Cardiac fibroblast (primary cell): ENCODE data around the gene LY6G6F.
A peak's percentile ranks its signal among the peaks of the same experiment; 100 is the strongest.
"Not testable (repeated sequence)": the region's sequence is repeated elsewhere in the genome, so short reads cannot be mapped to it uniquely, and the experiment has no call there.

ENCODE experiments used
- DNase-seq, 2 donors: peaks; one replicate each; pipeline versions ENCODE4 v3.0.0 to v3.0.0-alpha.2; 2010; ENCODE audit warnings: low read depth in 2 of 2
- H3K4me3 ChIP-seq, 2 donors: replicated peaks in 1 of 2; 1 replicate in 1 of 2; 2 replicates in 1 of 2; pipeline ENCODE4 v1.5.1; 2011; ENCODE audit warnings: low read depth in 2 of 2, low read length in 2 of 2, mild to moderate bottlenecking in 2 of 2, moderate library complexity in 1 of 2
- CTCF ChIP-seq: IDR thresholded peaks from one replicate; pipeline ENCODE4 v1.5.1; 2011; ENCODE audit warnings: low read depth, mild to moderate bottlenecking, low read length, inconsistent platforms

The LY6G6F gene

DNA sequence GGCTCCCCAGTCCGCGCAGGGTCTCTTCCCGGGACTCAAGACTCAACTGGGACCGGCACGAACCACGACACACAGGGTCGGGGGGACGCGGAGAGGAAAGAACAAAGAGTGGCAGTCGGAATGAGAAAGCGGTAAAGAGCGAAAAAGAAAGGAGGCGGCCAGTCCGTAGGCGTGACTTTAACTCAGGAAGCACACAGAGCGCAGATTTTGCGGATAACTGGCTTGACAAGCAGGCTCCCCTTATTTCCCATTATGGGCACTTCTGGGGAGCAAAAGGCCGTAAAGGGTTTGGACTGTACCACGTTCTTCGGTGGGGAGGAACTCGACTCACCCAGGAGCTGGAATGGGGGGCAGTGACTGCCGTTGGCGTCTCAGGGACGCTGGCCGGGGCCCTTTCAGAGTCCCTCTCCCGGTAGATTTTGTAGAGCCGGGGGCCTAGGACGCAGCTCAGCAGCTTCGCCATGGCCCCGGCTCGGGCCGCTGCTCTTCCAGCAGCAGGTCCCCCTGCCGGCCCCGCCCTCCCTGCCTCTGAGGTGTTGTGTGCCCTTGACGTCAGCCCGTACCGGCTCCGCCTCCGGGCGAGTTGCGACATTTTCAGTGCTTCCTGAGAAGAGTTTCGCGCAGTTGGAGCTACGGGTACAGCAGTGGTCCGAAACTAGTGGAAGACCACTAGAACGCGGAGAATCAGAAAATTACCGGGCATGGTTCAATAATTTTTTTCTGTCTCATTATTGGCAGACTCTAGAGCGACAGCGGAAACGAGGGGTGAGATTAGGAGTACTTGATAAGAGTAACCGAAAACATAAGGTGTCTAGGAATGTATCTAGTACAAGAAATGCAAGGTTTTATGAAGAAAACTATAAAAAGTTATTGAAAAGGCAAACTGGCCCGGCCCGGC, 3.6 kb upstream of the LY6G6F start, which contains the start of gene ABHD16A:
ABHD16A (minus strand) TSS at position 506 of the 898 bp plus-strand sequence; CDS start at position 463, 43 bp downstream.
- H3K4me3 ChIP-seq = peak within 1 kb of the TSS; percentile 86 to 93
- DNase-seq = peak; percentile 99
- TF ChIP-seq CTCF = no peak

- no peak for DNase-seq
- no peak overlapping the region for H3K4me3 ChIP-seq
- no peak for TF ChIP-seq CTCF
Observed at GRCh38 chr6:31705931-31706330, 735 bp upstream of the LY6G6F start.

- no peak for TF ChIP-seq CTCF
- no peak for DNase-seq
- H3K4me3 ChIP-seq = no peak overlapping the region
Observed at GRCh38 chr6:31707701-31708100, 1.0 kb downstream of the LY6G6F start.

GRCh38 chr6:31708224-31708623, 1.6 kb downstream of the LY6G6F start:
- no peak overlapping the region for H3K4me3 ChIP-seq
- no peak for DNase-seq
- no peak for TF ChIP-seq CTCF

DNA sequence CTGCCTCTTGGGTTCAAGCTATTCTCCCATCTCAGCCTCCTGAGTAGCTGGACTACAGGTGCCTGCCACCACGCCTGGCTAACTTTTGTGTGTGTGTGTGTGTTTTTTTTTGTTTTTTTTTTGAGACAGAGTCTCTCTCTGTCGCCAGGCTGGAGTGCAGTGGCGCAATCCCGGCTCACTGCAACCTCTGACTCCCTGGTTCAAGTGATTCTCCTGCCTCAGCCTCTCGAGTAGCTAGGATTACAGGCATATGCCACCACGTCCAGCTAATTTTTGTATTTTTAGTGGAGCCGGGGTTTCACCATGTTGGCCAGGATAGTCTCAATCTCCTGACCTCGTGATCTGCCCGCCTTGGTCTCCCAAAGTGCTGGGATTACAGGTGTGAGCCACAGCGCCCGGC, 2.5 kb downstream of the LY6G6F start:
- not testable (repeated sequence) for DNase-seq, H3K4me3 ChIP-seq

DNA sequence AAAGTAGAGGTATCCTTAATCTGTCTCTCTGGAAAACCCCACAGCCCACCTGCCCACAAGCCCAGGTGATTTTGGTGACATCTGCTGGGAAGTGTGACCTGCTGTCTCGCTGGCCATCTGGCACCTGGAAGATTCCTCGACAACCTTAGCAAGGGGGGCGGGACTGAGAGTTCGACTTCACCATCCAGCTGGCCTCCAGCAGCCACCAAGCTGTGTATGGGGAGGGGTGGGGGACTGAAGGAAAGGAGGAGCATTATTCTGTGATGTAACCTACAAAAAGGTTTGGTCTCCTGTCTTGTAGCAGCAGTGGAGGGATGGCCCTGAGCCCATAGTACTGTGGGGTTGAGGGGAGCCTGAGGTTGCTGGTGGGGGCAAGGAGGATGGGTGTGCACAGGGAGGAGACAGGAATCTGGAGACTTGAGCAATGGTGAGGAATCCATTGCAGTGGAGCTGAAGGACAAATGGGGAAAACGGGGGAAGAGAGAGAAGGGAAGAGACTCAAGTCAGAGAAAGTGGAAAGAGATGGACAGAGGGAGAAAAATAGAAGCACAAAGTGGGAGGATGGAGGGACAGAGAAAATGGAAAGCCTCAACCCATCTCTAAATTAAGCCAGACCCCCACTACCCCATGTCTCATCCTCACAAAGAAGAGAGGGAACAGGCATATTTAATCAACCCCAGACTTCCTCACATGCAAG, 4.0 kb downstream of the LY6G6F start:
- no peak for DNase-seq
- TF ChIP-seq CTCF = no peak
- H3K4me3 ChIP-seq = no peak overlapping the region

- TF ChIP-seq CTCF = no peak
- H3K4me3 ChIP-seq = no peak overlapping the region
- DNase-seq = no peak
Observed at GRCh38 chr6:31711233-31711632, 4.6 kb downstream of the LY6G6F start.
